Gastrocnemius medialis (tissue), 4 donors: ENCODE measurements around the gene SPECC1. TPM values are rescaled to one million over a fixed set of nuclear protein-coding genes. Genes with fewer than 3 reads are reported as not detected.
"Not testable (repeated sequence)": the region's sequence is repeated elsewhere in the genome, so short reads cannot be mapped to it uniquely, and the experiment has no call there.

Source experiments
- ATAC-seq, 2 donors: fragments of 150-250 bp; one replicate each; pipeline ENCODE4 v1.9.1; 2016
- DNase-seq, 2 donors: peaks; one replicate each; pipeline ENCODE4 v3.0.0-alpha.2; 2019
- H3K27ac ChIP-seq, 4 donors: fragments of 200-600 bp; sonication (generic); 1 replicate in 1 of 4; 2 replicates in 3 of 4; pipeline ENCODE4 v1.5.1; 2016 to 2018; ENCODE audit warnings: mild to moderate bottlenecking in 2 of 4, moderate library complexity in 1 of 4
- H3K27me3 ChIP-seq, 3 donors: fragments of 200-600 bp; sonication (generic) in 2 of 3; 1 replicate in 1 of 3; 2 replicates in 2 of 3; pipeline versions ENCODE4 v1.5.1 to v1.6.0; 2016 to 2019; ENCODE audit warnings: mild to moderate bottlenecking in 1 of 3, moderate library complexity in 1 of 3
- H3K36me3 ChIP-seq, 2 donors: fragments of 200-600 bp; sonication (generic) in 1 of 2; one replicate each; pipeline ENCODE4 v1.5.1; 2017 to 2018
- H3K4me1 ChIP-seq, 2 donors: fragments of 200-600 bp; sonication (generic) in 1 of 2; one replicate each; pipeline ENCODE4 v1.5.1; 2016 to 2017; ENCODE audit warnings: mild to moderate bottlenecking in 2 of 2
- H3K4me3 ChIP-seq, 4 donors: fragments of 200-600 bp; sonication (generic) in 3 of 4; 1 replicate in 1 of 4; 2 replicates in 3 of 4; pipeline ENCODE4 v1.5.1; 2016 to 2019; ENCODE audit warnings: mild to moderate bottlenecking in 2 of 4
- H3K9me3 ChIP-seq, 3 donors: fragments of 200-600 bp; sonication (generic) in 2 of 3; 1 replicate in 1 of 3; 2 replicates in 2 of 3; pipeline ENCODE4 v1.5.1; 2016 to 2019
- CTCF ChIP-seq, 5 experiments: fragments of 450-650 bp in 3 of 5; fragments of 200-600 bp in 2 of 5; sonication (generic) in 2 of 5; IDR thresholded peaks in 4 of 5; conservative IDR thresholded peaks in 1 of 5; 1 replicate in 4 of 5; 2 replicates in 1 of 5; pipeline ENCODE4 v1.5.1; 2016 to 2019; ENCODE audit warnings: antibody characterized with exemption in 5 of 5, mild to moderate bottlenecking in 3 of 5, moderate library complexity in 3 of 5
- POLR2A ChIP-seq, 2 donors: fragments of 450-650 bp; IDR thresholded peaks; one replicate each; pipeline ENCODE4 v1.6.1; 2017; ENCODE audit warnings: antibody characterized with exemption in 2 of 2, mild to moderate bottlenecking in 2 of 2, moderate library complexity in 2 of 2
- in situ Hi-C, 4 donors: fragments of 200-750 bp; cut with MboI; loops; one replicate each; pipeline versions ENCODE4 v1.15.0 to v1.8.0; 2017; ENCODE audit warnings: low sequenced_read_pairs in 4 of 4
- intact Hi-C: fragments of 100-400 bp; cut with DNase I; formaldehyde crosslinking; loops from one replicate; pipeline ENCODE4 v1.15.1; 2023; ENCODE audit warnings: low total_unique reads
- total RNA-seq, 4 donors: library from RNA; depleted of rRNA; stranded (reverse); fragments of >200 nt; gene quantifications; one replicate each; pipeline versions ENCODE4 v1.1.0 to v1.2.3, GENCODE V29; 2016

Gene SPECC1, protein sequence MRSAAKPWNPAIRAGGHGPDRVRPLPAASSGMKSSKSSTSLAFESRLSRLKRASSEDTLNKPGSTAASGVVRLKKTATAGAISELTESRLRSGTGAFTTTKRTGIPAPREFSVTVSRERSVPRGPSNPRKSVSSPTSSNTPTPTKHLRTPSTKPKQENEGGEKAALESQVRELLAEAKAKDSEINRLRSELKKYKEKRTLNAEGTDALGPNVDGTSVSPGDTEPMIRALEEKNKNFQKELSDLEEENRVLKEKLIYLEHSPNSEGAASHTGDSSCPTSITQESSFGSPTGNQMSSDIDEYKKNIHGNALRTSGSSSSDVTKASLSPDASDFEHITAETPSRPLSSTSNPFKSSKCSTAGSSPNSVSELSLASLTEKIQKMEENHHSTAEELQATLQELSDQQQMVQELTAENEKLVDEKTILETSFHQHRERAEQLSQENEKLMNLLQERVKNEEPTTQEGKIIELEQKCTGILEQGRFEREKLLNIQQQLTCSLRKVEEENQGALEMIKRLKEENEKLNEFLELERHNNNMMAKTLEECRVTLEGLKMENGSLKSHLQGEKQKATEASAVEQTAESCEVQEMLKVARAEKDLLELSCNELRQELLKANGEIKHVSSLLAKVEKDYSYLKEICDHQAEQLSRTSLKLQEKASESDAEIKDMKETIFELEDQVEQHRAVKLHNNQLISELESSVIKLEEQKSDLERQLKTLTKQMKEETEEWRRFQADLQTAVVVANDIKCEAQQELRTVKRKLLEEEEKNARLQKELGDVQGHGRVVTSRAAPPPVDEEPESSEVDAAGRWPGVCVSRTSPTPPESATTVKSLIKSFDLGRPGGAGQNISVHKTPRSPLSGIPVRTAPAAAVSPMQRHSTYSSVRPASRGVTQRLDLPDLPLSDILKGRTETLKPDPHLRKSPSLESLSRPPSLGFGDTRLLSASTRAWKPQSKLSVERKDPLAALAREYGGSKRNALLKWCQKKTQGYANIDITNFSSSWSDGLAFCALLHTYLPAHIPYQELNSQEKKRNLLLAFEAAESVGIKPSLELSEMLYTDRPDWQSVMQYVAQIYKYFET
- 10 to 100 TPM in 2 of 4 donors, 1 to 10 TPM in 2; 6.1 to 17.9 (median 9.5) TPM for total RNA-seq

GRCh38 chr17:20009302-20010098, at the start of gene SPECC1:
Gene SPECC1 (plus strand): TSS chr17:20009359. CDS start chr17:20096652, 87,293 bp downstream.
- Histone ChIP-seq H3K4me1 (peaks cover 0 to 9% of the 10 kb centered on the region in 2 donors), H3K36me3 (no peaks in the 10 kb centered on the region), H3K27ac (peak within 1 kb of the TSS; percentile 72 to 83 (median 76)), H3K9me3 (no peaks in the 10 kb centered on the region), H3K4me3 (peak within 1 kb of the TSS; percentile 56 to 70 (median 64)), H3K27me3 (peaks cover 8 to 41% (median 11%) of the 10 kb centered on the region in 3 donors)
- peak; percentile 44 to 63 for DNase-seq
- peak; percentile 14 to 37 for ATAC-seq
- in situ Hi-C loops, result no loop called here
- intact Hi-C loops, result loop anchor here (1.0 to 5.0 kb wide), 3 partner anchors 16 to 108 kb away; no protein-coding TSS in a partner anchor
- TF ChIP-seq CTCF (IDR thresholded peaks at IDR 0.05 in 4 of 5, conservative IDR thresholded peaks at IDR 0.05 in 1 of 5), result peak; percentile 83 to 99 (median 96)
- peak; percentile 32 to 55 for TF ChIP-seq POLR2A (IDR thresholded peaks at IDR 0.05)

GRCh38 chr17:19962954-19963353, 46.2 kb upstream of the SPECC1 start:
- H3K4me1 ChIP-seq, in situ Hi-C loops, ATAC-seq, DNase-seq, H3K9me3 ChIP-seq, H3K27me3 ChIP-seq, H3K4me3 ChIP-seq, intact Hi-C loops, H3K27ac ChIP-seq: not testable (repeated sequence)
- peaks cover 3 to 54% of the 10 kb centered on the region in 2 donors for H3K36me3 ChIP-seq

- intact Hi-C loops (no loop called here), in situ Hi-C loops (no loop called here)
- H3K27me3 ChIP-seq, result no peaks in the 10 kb centered on the region
- H3K4me1 ChIP-seq, result peaks cover 20 to 21% of the 10 kb centered on the region in 2 donors
- DNase-seq (no peak), ATAC-seq (no peak)
- peaks cover 0 to 8% of the 10 kb centered on the region in 2 donors for H3K36me3 ChIP-seq
- H3K9me3 ChIP-seq, result no peaks in the 10 kb centered on the region
- H3K27ac ChIP-seq, result no peak overlapping the region
- no peak for TF ChIP-seq POLR2A (IDR thresholded peaks at IDR 0.05)
- TF ChIP-seq CTCF (IDR thresholded peaks at IDR 0.05 in 4 of 5, conservative IDR thresholded peaks at IDR 0.05 in 1 of 5), result no peak
- H3K4me3 ChIP-seq, result no peak overlapping the region
These were observed 36.0 kb upstream of the SPECC1 start for GRCh38 chr17:19973156-19973555.

- no peak overlapping the region for H3K27ac ChIP-seq
- DNase-seq (no peak), ATAC-seq (no peak)
- no peak overlapping the region for H3K4me3 ChIP-seq
- H3K36me3 ChIP-seq, result peaks cover 0 to 4% of the 10 kb centered on the region in 2 donors
- TF ChIP-seq CTCF (IDR thresholded peaks at IDR 0.05 in 4 of 5, conservative IDR thresholded peaks at IDR 0.05 in 1 of 5) (no peak), POLR2A (IDR thresholded peaks at IDR 0.05) (no peak)
- no peaks in the 10 kb centered on the region for H3K9me3 ChIP-seq
- no peaks in the 10 kb centered on the region for H3K27me3 ChIP-seq
- intact Hi-C loops, result no loop called here
- in situ Hi-C loops, result loop anchor here in 2 of 4 donors (25.0 kb wide), 1 partner anchor 337 kb away; no protein-coding TSS in a partner anchor
- peaks cover 21 to 30% of the 10 kb centered on the region in 2 donors for H3K4me1 ChIP-seq
These were observed 33.6 kb upstream of the SPECC1 start for GRCh38 chr17:19975601-19976000.
